M059J (cell line): ENCODE results near the gene TBKBP1. TPM values are rescaled to one million over a fixed set of nuclear protein-coding genes. Genes with fewer than 3 reads are reported as not detected.
"Not testable (repeated sequence)": the region's sequence is repeated elsewhere in the genome, so short reads cannot be mapped to it uniquely, and the experiment has no call there.

Experiments
- DNase-seq: peaks from one replicate; pipeline ENCODE4 v3.0.0-alpha.2; 2012; ENCODE audit warnings: low read depth
- total RNA-seq: library from RNA; depleted of rRNA; stranded (reverse); fragments of >200 nt; shearing (Covaris generic); gene quantifications from 2 replicates; pipeline ENCODE4 v1.2.3, GENCODE V29; 2014

Gene TBKBP1
- total RNA-seq, 1 experiment from 2014 or later, result 2.6 TPM

DNA sequence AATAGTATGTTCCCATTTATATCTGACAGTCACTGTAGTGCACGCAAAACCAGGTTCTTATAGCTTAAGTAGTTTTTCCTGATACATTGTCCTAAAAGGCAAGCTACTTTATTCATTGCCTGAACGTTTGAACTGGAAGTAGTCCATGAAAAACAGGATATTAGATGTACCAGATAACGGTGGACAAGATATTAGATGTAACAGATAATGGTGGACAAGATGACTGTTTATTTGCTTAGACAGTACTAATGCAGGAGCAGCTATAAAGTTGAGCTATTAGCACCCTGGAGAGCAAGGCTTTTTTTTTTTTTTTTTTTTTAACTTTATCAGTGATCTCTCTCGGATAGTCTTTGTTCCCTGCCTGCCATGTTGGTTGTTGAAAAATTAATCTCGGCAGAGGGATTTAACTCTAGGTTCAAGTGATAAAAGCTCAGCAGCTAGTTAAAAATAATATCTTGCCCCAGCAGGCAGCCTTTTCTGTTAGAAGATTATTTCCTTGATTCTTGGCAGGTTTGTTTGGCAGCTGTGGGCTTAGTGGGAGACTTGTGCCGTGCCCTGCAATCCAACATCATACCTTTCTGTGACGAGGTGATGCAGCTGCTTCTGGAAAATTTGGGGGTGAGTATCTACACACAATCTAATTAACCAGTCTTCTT, 17.3 kb upstream of the TBKBP1 start:
- DNase-seq, result no peak

DNA sequence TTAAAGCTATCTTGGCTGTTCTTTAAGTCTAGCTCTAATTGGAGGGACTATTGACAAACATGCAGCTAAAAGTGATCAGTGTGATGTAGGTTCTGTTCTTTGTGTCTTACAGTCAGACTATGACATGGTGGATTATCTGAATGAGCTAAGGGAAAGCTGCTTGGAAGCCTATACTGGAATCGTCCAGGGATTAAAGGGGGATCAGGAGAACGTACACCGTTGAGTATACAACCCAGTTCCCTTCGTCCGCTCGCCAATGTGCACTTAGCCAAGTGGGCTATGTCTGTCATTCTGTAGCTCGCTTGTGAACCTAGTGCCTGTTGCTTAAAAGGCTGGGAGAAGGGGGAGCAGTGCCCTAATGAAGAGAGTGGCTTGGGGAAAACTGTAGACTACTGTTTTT, 15.8 kb upstream of the TBKBP1 start:
- DNase-seq, result no peak

DNA sequence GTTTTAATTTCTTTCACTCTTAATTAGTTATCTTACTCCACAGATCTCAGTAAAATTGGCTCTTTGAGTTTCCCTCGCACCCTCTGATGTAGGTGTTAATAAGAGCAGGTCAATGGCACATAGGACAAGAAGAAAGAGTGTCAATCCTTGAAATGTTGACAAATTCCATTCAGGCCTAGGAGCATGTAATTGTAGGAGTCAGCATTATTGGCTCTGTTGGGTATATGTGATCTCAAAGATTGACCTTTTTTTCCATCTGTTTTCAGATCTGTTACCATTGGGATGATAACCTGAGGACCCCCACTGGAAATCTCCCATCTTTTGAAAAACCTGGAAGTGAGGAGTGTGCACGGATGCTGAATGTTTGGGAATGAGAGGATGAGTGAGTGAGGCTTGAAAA, 11.8 kb upstream of the TBKBP1 start:
- DNase-seq, result no peak

DNA sequence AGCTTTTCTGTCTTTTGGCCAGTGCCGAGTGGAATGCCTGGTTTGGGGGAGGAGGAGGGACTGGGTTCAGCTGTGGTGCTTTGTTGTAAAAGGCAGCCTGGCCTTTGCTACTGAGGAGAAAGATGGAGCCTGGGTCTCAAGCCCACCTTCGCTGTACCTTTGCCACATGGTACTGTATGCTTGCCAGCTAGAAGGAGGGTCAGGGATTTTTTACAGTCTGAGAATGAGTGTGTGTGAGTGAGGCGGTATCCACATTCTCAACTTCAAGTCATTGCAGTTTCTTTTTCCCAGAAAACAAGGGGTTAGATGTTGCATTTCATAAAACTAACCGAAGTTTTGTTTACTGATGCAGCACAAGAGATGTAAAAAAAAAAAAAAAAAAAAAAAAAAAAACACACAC, 11.2 kb upstream of the TBKBP1 start:
- DNase-seq, result not testable (repeated sequence)

DNA sequence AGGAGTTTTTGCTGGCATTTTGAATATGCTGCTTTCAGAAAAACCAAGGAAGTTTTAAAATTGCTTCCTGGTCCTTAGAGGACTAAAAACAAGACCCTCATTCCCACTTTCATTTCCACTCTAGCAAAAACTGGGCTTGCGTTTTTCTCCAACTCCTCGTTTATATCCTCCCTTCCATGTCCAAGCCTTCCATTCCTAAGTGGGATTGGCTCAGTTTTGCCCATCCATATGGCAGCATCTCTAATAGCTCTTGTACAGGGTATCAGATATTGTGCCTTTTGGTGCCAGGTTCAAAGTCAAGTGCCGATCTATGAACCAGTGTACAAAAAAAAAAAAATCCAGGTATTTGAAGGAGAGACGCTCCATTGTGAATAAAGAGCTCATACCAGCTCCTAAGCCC, 9.9 kb upstream of the TBKBP1 start:
- DNase-seq, result no peak

DNA sequence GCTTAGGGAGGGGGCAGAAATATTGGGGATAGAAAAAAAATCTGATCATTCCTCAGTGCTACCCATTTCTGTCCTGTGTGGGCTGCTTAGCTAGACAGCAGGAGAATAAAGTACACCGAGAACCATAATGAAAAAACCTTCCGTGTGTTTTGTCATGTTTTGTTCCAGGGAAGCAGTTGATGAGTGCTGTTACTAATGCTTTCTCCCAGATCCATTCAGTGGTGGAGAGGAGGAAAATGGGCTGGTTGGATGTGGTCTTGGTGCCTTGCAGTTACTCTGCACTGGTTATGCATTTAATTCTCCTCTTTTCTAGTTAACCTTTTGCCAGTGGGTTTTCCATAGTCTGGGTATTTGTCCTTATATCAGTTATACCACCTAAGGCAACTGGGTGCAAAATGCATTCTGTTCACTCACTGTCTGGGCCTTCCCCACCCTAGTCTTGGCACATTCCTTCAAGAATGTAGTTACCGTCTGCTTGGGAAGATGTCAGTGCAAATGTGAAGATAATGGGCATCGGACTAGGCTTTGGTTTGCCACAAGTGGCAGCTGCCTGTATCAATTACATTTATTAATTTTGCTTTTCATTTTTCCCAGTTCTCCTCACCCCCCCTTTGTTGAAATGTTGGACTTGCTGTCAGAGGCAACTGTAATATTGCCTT, 9.3 kb upstream of the TBKBP1 start:
- DNase-seq, result no peak

DNA sequence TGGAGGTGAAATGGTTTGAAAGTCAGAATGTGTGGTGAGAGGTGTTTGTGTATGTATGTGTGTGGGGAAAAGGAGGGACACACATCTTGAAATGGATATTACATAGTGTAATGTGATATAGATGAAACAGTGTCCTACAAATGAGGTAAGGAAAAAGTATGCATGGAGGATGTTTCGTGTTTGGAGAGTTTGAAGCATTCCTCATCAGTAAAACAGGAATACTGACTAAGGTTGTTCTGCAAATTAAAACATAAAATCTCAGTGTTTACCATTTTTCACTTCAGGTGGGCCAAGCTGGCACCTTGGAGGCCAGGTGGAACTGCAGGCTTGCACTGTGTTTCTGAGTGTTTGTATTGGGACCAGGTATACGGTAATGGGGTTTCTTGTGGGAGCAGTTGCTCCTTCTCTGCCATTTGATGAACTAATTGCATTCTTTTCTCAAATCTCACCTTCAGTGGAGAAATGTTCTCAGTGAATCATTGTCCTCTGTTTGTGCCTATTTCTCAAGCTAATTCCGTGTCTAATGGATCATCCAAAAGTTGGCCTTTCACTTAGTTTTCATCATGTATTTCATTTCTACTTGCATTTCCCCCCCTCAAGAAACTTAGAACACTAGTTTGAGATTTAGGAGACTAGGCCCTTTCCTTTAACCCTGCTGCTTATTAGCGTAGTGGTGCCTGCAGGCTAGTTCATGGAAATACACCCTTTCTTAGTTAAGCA, 8.2 kb upstream of the TBKBP1 start:
- DNase-seq, result no peak

DNA sequence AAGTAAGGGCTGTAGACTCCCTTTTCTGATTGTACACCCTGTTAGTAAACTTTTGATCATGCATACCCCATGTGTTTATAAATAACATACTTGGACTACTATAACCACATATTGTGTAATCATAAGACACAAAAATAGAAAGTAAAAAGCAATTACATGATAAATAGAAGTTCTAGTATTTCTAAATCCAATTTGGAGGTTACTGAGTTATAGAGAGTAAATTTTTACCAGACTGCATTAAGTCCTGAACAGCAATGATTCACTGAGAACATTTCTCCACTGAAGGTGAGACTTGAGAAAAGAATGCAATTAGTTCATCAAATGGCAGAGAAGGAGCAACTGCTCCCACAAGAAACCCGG, 7.7 kb upstream of the TBKBP1 start:
- peak; percentile 61 for DNase-seq

DNA sequence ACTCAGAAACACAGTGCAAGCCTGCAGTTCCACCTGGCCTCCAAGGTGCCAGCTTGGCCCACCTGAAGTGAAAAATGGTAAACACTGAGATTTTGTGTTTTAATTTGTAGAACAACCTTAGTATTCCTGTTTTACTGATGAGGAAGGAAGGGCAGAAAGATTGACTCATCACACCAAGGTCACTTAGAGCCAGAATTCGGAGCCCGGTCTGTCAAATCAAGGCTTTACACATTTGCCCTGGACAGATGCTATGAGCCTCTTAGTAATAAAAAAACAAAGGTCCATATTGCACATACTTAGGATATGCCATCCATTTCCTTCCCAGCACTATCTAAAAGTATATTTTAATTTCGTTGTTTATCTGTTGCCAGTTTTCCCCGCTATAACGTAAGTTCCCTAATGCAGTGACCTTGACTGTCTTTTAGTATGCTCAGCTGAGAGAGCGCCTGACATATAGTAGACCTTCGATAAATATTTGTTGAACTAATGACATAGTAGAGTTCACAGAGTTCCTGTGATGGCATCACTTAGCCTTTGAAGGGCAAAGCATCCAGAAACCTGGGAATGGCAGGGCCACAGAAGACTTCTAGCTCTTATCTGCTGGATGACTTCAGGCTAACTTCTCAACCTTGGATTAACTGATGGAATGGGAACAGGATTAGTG, 7.2 kb upstream of the TBKBP1 start:
- DNase-seq, result peak; percentile 58

DNA sequence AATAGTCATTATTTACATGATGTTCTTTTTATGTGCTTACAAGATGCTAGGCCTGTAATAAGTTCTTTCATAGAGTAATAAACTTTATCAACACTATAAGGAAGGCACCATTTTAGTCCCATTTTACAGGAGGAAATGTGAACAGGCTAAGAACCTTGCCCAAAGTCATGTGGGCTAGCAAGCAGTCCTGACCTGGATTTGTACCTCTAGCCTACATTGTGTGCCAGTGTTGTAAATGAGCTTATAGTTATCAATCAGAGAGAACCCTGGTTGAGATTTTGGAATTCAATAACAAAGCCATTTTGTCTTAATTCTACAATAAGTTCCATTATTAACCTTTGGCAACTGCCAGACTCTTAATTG, 6.7 kb upstream of the TBKBP1 start:
- DNase-seq, result no peak

DNA sequence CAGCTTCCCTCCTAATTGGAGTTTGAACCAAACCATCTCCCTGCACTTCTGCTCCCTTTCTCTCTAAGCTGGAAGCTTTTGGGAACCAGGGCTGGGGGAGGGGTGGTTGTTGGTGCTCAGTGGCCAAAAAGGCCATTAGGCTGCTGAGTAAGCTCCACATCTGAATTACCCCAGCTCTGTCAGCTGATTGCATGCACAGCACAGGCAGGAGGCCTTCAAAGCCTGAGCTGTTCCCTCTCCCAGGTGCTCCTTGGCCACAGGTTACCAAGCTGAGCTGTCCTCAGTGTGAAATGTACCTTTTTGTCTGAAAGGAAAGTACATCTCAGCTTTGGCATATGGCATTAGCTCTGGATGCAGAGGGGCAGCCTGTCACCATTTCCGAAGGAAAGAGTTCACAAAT, 6.2 kb upstream of the TBKBP1 start:
- DNase-seq, result peak; percentile 47

DNA sequence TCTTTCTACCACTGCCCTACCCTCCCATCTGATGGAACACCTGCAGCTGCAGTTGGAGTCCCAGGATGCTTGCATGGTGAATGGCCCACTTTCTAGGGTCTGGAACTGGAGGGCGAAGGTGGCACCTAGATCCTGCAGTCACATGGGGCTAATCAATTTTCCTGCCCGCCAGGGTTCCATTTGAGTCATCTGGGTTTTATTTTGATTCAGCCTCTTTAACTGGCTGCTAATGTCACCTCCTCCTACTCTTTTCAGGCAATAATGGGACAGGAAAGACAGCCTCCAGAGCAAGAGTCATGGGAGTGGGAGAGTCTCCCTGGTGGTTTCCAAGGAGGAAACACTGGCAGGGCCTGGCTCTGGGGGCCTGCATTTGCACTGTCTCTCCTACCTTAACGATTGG, 3.8 kb upstream of the TBKBP1 start:
- DNase-seq, result no peak

DNA sequence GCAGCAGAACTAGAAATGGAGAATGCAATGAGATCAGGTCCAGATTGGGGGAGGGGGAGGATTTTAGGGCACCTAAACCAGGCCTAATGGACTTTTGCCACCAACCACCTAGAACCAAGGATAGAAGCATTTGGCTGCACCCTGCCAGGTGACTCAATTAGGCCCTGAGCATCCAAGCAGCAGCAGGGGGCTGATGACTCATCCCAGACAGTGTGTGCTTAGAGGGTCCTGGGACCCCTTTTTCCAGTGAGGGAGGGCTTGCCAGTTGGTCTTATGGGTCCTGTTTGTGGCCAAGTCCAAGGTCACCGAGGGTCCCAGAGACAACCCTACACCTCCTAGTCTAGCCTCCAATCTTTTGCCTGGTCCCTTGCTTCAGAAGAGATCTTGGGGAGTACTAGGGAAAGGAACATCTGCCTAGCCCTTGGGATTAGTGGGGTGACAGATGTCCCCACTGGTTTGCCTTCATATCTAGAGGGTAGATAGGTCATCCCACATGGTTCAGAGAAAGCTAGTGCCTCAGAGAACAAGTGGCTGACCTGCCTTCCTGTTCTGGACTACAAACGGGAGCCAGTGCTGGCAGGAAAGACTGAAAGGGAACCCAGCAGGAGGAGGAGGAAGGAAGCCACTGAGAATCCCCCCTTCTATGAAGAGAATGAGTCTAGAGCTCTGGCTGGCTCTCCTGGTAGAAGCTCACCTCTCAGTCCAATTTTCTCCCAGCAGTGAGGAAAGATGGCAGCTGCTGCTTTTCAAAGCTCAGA, 1.6 kb upstream of the TBKBP1 start:
- no peak for DNase-seq

DNA sequence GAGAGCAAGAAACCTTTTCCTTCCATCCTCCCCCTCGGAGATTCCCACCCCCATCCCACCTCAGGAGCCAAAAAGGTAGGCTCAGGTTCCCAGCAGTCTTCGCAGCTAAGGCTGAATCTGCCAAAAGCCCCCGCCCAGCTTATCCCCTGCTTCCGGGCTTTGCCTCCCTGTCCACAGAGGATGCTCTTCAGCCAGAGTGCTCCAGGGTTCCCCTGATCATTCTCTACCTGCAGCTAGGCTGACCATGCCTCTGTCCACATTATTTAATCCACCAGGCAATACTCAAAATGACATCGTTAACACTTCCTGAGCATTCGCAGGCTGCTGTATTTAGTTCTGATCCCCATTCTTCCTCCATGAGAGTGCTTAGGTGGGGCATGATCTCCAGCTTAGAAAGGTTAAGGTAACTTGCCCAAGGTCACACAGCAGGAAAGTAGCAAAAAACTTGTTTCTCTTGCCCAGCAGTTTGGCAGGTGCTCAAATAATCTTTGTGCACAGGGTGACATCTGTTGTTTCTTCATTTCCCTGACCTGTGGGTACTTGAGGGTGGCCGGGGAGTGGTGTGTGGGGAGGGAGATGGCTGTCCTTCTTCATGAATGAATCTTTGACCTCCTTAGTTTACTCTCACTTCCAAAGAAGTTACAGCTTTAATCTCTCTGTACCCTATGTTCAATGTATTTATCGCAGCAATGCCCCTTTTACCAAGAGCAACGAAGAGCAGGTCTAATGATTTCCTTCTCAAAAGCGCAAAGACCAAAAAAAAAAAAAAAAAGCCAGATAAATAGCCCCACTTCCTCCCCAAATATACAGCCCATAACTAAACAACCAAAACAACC, 848 bp upstream of the TBKBP1 start:
- DNase-seq, result no peak

DNA sequence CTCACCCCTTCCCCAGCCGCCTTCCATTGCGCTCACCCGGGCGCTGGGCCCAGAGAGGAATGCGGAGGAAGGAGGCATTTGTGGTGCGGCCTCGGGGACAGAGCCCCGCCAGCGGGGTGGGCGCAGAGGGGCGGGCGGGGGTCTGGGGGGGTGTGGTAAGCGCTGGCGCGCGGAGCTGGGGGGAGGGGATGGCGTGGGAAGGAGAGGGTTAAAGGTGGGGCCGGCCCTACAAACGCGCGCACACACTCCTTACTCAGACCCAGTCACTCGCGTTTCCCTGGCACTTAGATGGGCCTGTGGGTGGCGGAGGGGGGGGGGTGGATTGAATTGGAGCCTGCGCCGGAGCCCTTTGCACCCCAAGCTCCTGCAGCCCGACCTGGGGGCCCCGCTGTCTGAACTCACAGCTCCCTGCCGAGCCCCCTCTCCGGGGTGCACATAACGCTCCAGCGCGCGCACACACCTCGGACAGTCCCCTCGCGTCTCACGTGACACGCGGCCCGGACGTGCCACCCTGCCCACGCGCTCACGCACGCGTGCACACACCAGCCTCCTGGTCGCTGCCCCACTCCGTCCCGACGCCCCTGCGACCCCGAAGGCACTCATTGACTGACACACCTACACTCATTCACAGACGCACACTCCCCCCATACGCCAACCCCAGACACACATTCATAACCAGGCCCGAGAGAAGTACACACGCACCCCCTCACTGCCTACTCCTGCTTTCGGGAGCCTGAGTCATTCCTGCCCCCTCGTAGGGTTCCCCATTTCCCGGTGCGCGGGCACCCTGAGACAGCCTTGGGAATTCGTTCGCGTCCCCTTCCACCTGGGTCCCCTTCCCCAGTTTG, 844 bp downstream of the TBKBP1 start:
- DNase-seq, result no peak

DNA sequence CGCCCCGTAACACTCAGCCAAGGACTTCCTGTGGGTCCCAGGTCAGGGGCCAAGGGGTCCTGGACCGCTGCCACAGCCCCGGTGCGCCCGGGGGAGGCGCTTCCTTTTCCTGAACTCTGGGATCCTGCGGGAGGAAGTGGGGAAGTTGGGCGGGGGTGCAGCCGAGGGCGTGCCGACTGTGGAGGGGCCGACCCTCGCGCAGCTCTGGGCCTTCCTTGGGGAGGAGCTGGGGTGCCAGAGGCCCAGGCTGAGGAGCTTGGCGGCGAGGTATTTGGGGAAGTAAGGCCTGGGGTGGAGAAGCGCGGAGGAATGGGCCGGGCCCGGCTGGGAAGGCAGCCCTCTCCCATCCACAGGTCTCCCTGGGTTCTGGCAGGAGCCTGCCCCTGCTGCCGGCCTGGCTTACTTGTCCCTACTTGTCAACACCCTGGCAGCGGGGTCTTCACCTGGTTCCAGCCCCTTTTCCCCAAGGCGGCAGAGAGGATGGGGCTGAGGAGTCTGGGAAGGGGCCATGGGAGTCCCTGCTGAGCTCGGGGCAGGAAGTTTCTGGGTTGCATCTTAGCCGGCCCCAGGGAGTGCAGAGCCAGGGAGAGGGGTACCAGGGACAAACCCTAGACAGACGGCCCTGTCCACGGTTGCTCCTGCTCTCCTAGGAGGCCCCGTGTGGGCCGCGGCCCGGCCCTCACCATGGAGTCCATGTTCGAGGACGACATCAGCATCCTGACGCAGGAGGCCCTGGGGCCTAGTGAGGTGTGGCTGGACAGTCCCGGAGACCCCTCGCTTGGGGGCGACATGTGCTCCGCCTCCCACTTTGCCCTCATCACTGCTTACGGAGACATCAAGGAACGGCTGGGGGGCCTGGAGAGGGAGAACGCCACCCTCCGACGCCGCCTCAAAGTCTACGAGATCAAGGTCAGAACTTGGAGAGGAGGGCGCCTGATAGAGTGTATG, 1.7 kb downstream of the TBKBP1 start:
- DNase-seq, result no peak

DNA sequence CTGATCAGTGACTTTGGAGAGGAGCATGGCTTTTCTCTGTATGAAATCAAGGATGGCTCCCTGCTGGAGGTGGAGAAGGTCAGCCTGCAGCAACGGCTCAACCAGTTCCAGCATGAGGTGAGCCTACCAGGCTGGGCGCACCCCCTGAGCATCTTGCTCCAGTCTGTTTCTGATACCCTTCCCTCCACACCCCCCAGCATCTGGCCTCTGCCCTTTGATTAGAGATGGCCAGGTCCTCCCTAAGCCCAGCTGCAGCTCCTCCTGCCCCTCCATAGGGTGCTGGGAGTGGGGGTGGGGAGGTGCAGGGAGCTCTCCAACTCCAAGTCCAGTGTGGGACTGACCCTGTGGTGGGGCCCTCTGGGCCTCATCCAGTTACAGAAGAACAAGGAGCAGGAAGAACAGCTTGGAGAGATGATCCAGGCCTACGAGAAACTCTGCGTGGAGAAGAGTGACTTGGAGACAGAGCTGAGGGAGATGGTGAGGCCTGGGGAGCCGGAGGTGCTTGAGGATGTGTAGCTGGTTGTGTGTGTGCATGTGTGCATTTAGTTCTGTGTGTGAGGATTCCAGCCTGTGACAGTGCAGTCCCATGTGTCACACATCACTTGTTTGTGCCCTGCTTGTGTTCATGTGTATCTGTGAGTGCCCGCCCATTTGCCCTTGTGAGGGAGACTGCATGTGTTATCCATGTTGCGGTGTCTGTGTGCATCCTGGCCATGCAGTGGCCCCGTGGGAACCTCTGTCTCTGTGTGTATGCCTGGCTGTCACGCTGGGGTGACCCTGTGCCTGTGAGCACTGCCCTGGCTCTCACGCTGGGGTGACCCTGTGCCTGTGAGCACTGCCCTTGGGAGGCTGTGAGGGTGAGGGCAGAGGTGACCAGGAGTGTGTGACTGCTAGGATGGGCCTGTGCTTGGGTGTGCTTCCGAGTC, 3.0 kb downstream of the TBKBP1 start:
- no peak for DNase-seq
